ENCODE measurements around the gene SUSD4. TPM values are rescaled to one million over a fixed set of nuclear protein-coding genes. Genes with fewer than 3 reads are reported as not detected.

The SUSD4 gene
- total RNA-seq, 2 experiments from 2014 or later, result 13.0 to 13.8 TPM

- Histone ChIP-seq H3K4me3 (ENCODE audit: low read length) (no peak overlapping the region), H3K36me3 (ENCODE audit: insufficient read depth, low read length) (no peaks in the 10 kb centered on the region), H3K4me1 (ENCODE audit: insufficient read depth, low read length) (no peaks in the 10 kb centered on the region), H3K27me3 (ENCODE audit: control insufficient read depth in 1 of 2, insufficient read depth in 2 of 2, low read length in 2 of 2) (no peaks in the 10 kb centered on the region), H3K27ac (ENCODE audit: low read depth in 1 of 2, low read length in 2 of 2) (no peak overlapping the region), H3K9me3 (ENCODE audit: control insufficient read depth in 1 of 2, insufficient read depth in 1 of 2, low read length in 2 of 2) (no peaks in the 10 kb centered on the region)
- Mint-ChIP-seq H3K4me1 (ENCODE audit: low read depth) (peaks cover 34% of the 10 kb centered on the region), H3K27ac (no peak overlapping the region), H3K36me3 (ENCODE audit: low read depth) (peaks cover 7% of the 10 kb centered on the region), H3K27me3 (no peaks in the 10 kb centered on the region), H3K9me3 (no peaks in the 10 kb centered on the region), H3K4me3 (no peak overlapping the region)
- ATAC-seq (ENCODE audit: poor library complexity) (no peak), DNase-seq (no peak)
- CTCF ChIA-PET, result interaction anchor here (0.6 to 1.8 kb wide), 2 partner anchors 10 to 519 kb away, joined by 3 to 4 read pairs; no protein-coding TSS in a partner anchor
- intact Hi-C loops (cut with DNase I, micrococcal nuclease), result no loop called here
- POLR2A ChIA-PET, result interaction anchor here (0.8 kb wide), 1 partner anchor 16 kb away, joined by 3 read pairs; the partner anchor contains the start of gene SUSD4
- TF ChIP-seq CTCF (IDR thresholded peaks at IDR 0.05), result no peak
These were observed 15.5 kb downstream of the SUSD4 start for GRCh38 chr1:223348439-223348838.

DNA sequence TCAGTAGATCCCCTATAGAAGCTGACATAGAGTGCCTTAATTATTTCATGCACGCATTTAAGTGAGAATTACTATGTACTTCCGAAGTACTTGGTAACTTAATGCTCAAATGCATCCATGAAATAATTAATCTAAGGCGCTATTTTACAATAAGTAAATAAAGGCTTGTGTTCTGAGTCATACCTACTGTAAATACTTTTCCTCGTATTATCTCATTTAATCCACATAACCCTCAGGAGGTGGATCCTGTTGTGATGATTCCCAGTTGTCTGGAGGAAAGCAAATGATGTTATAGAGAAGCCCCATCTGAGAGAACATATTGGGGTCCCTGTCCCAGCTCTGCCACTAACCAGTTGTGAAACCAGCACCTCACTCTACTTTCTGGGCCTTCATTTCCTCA is 16.4 kb downstream of the SUSD4 start:
- POLR2A ChIA-PET, result no interaction called here
- ATAC-seq (ENCODE audit: poor library complexity) (no peak), DNase-seq (no peak)
- CTCF ChIA-PET, result no interaction called here
- peaks cover 7% of the 10 kb centered on the region for H3K36me3 Mint-ChIP-seq (ENCODE audit: low read depth)
- H3K4me1 ChIP-seq (ENCODE audit: insufficient read depth, low read length), result no peaks in the 10 kb centered on the region
- no peak overlapping the region for H3K27ac ChIP-seq (ENCODE audit: low read depth in 1 of 2, low read length in 2 of 2)
- H3K4me1 Mint-ChIP-seq (ENCODE audit: low read depth), result peaks cover 34% of the 10 kb centered on the region
- H3K9me3 ChIP-seq (ENCODE audit: control insufficient read depth in 1 of 2, insufficient read depth in 1 of 2, low read length in 2 of 2), result no peaks in the 10 kb centered on the region
- no peaks in the 10 kb centered on the region for H3K27me3 ChIP-seq (ENCODE audit: control insufficient read depth in 1 of 2, insufficient read depth in 2 of 2, low read length in 2 of 2)
- H3K36me3 ChIP-seq (ENCODE audit: insufficient read depth, low read length), result no peaks in the 10 kb centered on the region
- intact Hi-C loops (cut with DNase I, micrococcal nuclease), result no loop called here
- H3K27ac Mint-ChIP-seq, result no peak overlapping the region
- no peak overlapping the region for H3K4me3 ChIP-seq (ENCODE audit: low read length)
- no peaks in the 10 kb centered on the region for H3K27me3 Mint-ChIP-seq
- H3K4me3 Mint-ChIP-seq, result no peak overlapping the region
- H3K9me3 Mint-ChIP-seq, result no peaks in the 10 kb centered on the region
- TF ChIP-seq CTCF (IDR thresholded peaks at IDR 0.05), result no peak

DNA sequence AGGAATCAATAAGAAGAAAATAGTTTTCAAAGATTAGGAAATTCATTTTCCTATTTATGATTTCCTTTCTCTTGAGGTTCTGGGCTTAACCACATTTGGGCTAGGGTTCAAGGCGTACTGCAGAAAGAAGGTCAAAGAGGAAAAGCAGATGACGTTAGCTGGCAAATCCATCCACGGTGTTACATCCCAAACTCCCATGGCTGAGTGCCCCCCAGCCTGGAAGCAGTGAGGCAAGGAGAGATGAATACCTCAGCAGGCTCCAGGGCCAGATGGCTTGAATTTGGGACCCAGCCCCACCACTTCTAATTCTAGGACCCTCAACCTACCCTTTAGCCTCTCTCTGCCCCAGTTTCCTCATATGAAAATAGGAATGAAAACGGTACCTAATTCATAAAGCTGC is 17.7 kb downstream of the SUSD4 start:
- CTCF ChIA-PET, result no interaction called here
- no peaks in the 10 kb centered on the region for H3K9me3 Mint-ChIP-seq
- peaks cover 7% of the 10 kb centered on the region for H3K36me3 Mint-ChIP-seq (ENCODE audit: low read depth)
- H3K4me1 ChIP-seq (ENCODE audit: insufficient read depth, low read length), result no peaks in the 10 kb centered on the region
- no peak overlapping the region for H3K4me3 Mint-ChIP-seq
- no peak for ATAC-seq (ENCODE audit: poor library complexity)
- peaks cover 34% of the 10 kb centered on the region for H3K4me1 Mint-ChIP-seq (ENCODE audit: low read depth)
- intact Hi-C loops (cut with DNase I, micrococcal nuclease), result no loop called here
- no peak overlapping the region for H3K27ac ChIP-seq (ENCODE audit: low read depth in 1 of 2, low read length in 2 of 2)
- no peak overlapping the region for H3K27ac Mint-ChIP-seq
- POLR2A ChIA-PET, result no interaction called here
- DNase-seq, result no peak
- H3K9me3 ChIP-seq (ENCODE audit: control insufficient read depth in 1 of 2, insufficient read depth in 1 of 2, low read length in 2 of 2), result no peaks in the 10 kb centered on the region
- no peaks in the 10 kb centered on the region for H3K27me3 Mint-ChIP-seq
- no peak overlapping the region for H3K4me3 ChIP-seq (ENCODE audit: low read length)
- no peak for TF ChIP-seq CTCF (IDR thresholded peaks at IDR 0.05)
- H3K27me3 ChIP-seq (ENCODE audit: control insufficient read depth in 1 of 2, insufficient read depth in 2 of 2, low read length in 2 of 2), result no peaks in the 10 kb centered on the region
- no peaks in the 10 kb centered on the region for H3K36me3 ChIP-seq (ENCODE audit: insufficient read depth, low read length)
